H1 (cell line): ENCODE measurements around the gene PKD2. TPM values are rescaled to one million over a fixed set of nuclear protein-coding genes. Genes with fewer than 3 reads are reported as not detected.
"Not testable (repeated sequence)": the region's sequence is repeated elsewhere in the genome, so short reads cannot be mapped to it uniquely, and the experiment has no call there.

Experiments
- CTCF ChIA-PET: fragments of 300-600 bp; sonication (Branson Sonifier 250); formaldehyde crosslinking; loops from one replicate; lab custom pipeline; 2021; ENCODE audit not compliant: partially characterized antibody; lab: Charles Lee
- POLR2A ChIA-PET: fragments of 300-600 bp; sonication (Branson Sonifier 250); formaldehyde crosslinking; loops from one replicate; lab custom pipeline; 2021; ENCODE audit warnings: inconsistent platforms; ENCODE audit not compliant: partially characterized antibody; lab: Charles Lee
- DNase-seq, 2 experiments: peaks; one replicate each; pipeline versions ENCODE4 v3.0.0 to v3.0.0-alpha.2; 2010 to 2022; ENCODE audit warnings: low spot score in 2 of 2, low read depth in 1 of 2, mixed read lengths in 1 of 2
- FAIRE-seq: peaks from 2 replicates; lab custom pipeline; 2011; peaks lifted over from hg19 to GRCh38; lab: Jason Lieb, UNC
- H2AFZ ChIP-seq: 2 replicates; pipeline ENCODE4 v1.8.1; 2012; ENCODE audit warnings: low read length, inconsistent platforms
- H2AK5ac ChIP-seq: 2 replicates; pipeline ENCODE4 v1.6.1; 2013; ENCODE audit warnings: low read depth, low read length
- H2BK120ac ChIP-seq: replicated peaks from 2 replicates; pipeline ENCODE3; 2013; ENCODE audit warnings: low read depth, low read length, inconsistent platforms
- H2BK12ac ChIP-seq: 2 replicates; pipeline ENCODE4 v1.6.1; 2013; ENCODE audit warnings: low read depth, low read length
- H2BK15ac ChIP-seq: 2 replicates; pipeline ENCODE4 v1.6.1; 2013; ENCODE audit warnings: low read length
- H2BK20ac ChIP-seq: 2 replicates; pipeline ENCODE4 v1.6.1; 2013; ENCODE audit warnings: low read length
- H2BK5ac ChIP-seq: 2 replicates; pipeline ENCODE4 v1.6.1; 2013; ENCODE audit warnings: low read depth, low read length
- H3K14ac ChIP-seq: 2 replicates; pipeline ENCODE4 v1.6.1; 2013; ENCODE audit warnings: inconsistent platforms; ENCODE audit not compliant: insufficient read length
- H3K18ac ChIP-seq: 2 replicates; pipeline ENCODE4 v1.6.1; 2013; ENCODE audit warnings: low read length; ENCODE audit errors: extremely low read depth
- H3K23ac ChIP-seq: 2 replicates; pipeline ENCODE4 v1.6.1; 2013; ENCODE audit warnings: inconsistent platforms; ENCODE audit not compliant: insufficient read length
- H3K23me2 ChIP-seq: 2 replicates; pipeline ENCODE4 v1.6.1; 2013; ENCODE audit warnings: low read depth, low read length
- H3K27ac ChIP-seq: 2 replicates; pipeline ENCODE4 v1.6.1; 2011; ENCODE audit warnings: low read depth, low read length, inconsistent platforms
- H3K27me3 ChIP-seq, 4 experiments: replicated peaks in 1 of 4; 1 replicate in 1 of 4; 2 replicates in 3 of 4; pipeline versions ENCODE4 v1.6.1 to v1.8.1; 2011 to 2013; ENCODE audit warnings: low read length in 3 of 4, mild to moderate bottlenecking in 3 of 4, inconsistent platforms in 2 of 4, mixed read lengths in 2 of 4, moderate library complexity in 1 of 4; ENCODE audit not compliant: control insufficient read depth in 3 of 4, insufficient read depth in 3 of 4; ENCODE audit errors: extremely low read depth in 1 of 4
- H3K36me3 ChIP-seq, 4 experiments: 2 replicates each; pipeline versions ENCODE4 v1.6.1 to v1.8.1; 2011 to 2013; ENCODE audit warnings: mild to moderate bottlenecking in 4 of 4, low read length in 3 of 4, moderate library complexity in 2 of 4, control low read depth in 1 of 4, inconsistent platforms in 1 of 4; ENCODE audit not compliant: insufficient read depth in 4 of 4, control insufficient read depth in 2 of 4
- H3K4ac ChIP-seq: replicated peaks from 2 replicates; pipeline ENCODE3; 2013; ENCODE audit warnings: low read length, low read depth, mixed read lengths, inconsistent platforms; ENCODE audit not compliant: insufficient read length
- H3K4me1 ChIP-seq, 4 experiments: replicated peaks in 1 of 4; 1 replicate in 1 of 4; 2 replicates in 3 of 4; pipeline versions ENCODE4 v1.6.1 to v1.8.1; 2011 to 2013; ENCODE audit warnings: low read length in 3 of 4, inconsistent platforms in 2 of 4, mixed read lengths in 1 of 4; ENCODE audit not compliant: insufficient read depth in 4 of 4, control insufficient read depth in 3 of 4
- H3K4me2 ChIP-seq, 2 experiments: 2 replicates each; pipeline versions ENCODE4 v1.6.1 to v1.8.1; 2011 to 2013; ENCODE audit warnings: low read depth in 2 of 2, low read length in 2 of 2, control low read depth in 1 of 2, inconsistent platforms in 1 of 2, mild to moderate bottlenecking in 1 of 2; ENCODE audit not compliant: insufficient read depth in 1 of 2
- H3K4me3 ChIP-seq, 4 experiments: fragments of 200-600, 300-600 bp in 1 of 4; sonication (generic), shearing (Covaris generic), sonication (Bioruptor Twin) in 1 of 4; 2 replicates each; pipeline versions ENCODE4 v1.5.1 to v1.8.1; 2011 to 2016; ENCODE audit warnings: low read length in 4 of 4, low read depth in 3 of 4, control low read depth in 2 of 4, inconsistent platforms in 2 of 4, mild to moderate bottlenecking in 2 of 4, mixed read lengths in 1 of 4, moderate library complexity in 1 of 4; ENCODE audit not compliant: insufficient read depth in 2 of 4; ENCODE audit errors: extremely low read depth in 1 of 4
- H3K56ac ChIP-seq: replicated peaks from 2 replicates; pipeline ENCODE3; 2013; ENCODE audit warnings: low read depth, mild to moderate bottlenecking, mixed read lengths, low read length, inconsistent platforms; ENCODE audit not compliant: insufficient read length
- H3K79me1 ChIP-seq: 2 replicates; pipeline ENCODE4 v1.6.1; 2013; ENCODE audit warnings: low read depth, low read length, control low read depth
- H3K79me2 ChIP-seq, 2 experiments: 2 replicates each; pipeline versions ENCODE4 v1.6.1 to v1.8.1; 2012 to 2013; ENCODE audit warnings: low read length in 2 of 2, mild to moderate bottlenecking in 2 of 2, inconsistent platforms in 1 of 2; ENCODE audit not compliant: insufficient read depth in 2 of 2, control insufficient read depth in 1 of 2
- H3K9ac ChIP-seq, 4 experiments: replicated peaks in 1 of 4; 1 replicate in 1 of 4; 2 replicates in 3 of 4; pipeline versions ENCODE4 v1.6.1 to v1.8.1; 2011 to 2013; ENCODE audit warnings: low read depth in 3 of 4, low read length in 3 of 4, control low read depth in 2 of 4, mild to moderate bottlenecking in 2 of 4, moderate library complexity in 2 of 4, inconsistent platforms in 1 of 4; ENCODE audit errors: extremely low read depth in 1 of 4
- H3K9me3 ChIP-seq, 2 experiments: 2 replicates each; pipeline versions ENCODE4 v1.6.1 to v1.8.1; 2012 to 2013; ENCODE audit warnings: mild to moderate bottlenecking in 2 of 2, moderate library complexity in 2 of 2, control low read depth in 1 of 2, inconsistent platforms in 1 of 2, low read depth in 1 of 2, low read length in 1 of 2, mixed read lengths in 1 of 2; ENCODE audit not compliant: insufficient read depth in 2 of 2
- H4K20me1 ChIP-seq, 2 experiments: replicated peaks in 1 of 2; 2 replicates each; pipeline versions ENCODE3 to v1.8.1; 2011 to 2013; ENCODE audit warnings: inconsistent platforms in 2 of 2, low read length in 2 of 2, mild to moderate bottlenecking in 1 of 2; ENCODE audit not compliant: insufficient read depth in 2 of 2, control insufficient read depth in 1 of 2
- H4K5ac ChIP-seq: 2 replicates; pipeline ENCODE4 v1.6.1; 2013; ENCODE audit warnings: low read length, low read depth, mixed read lengths, inconsistent platforms; ENCODE audit not compliant: insufficient read length
- H4K8ac ChIP-seq: 2 replicates; pipeline ENCODE4 v1.8.0; 2013; ENCODE audit warnings: mild to moderate bottlenecking, moderate library complexity, low read length, inconsistent platforms; ENCODE audit not compliant: insufficient read depth; ENCODE audit errors: extremely low read depth
- H4K91ac ChIP-seq: replicated peaks from 2 replicates; pipeline ENCODE3; 2013; ENCODE audit warnings: low read length, mixed read lengths, inconsistent platforms; ENCODE audit not compliant: insufficient read length
- YY1 ChIP-seq: IDR thresholded peaks from 2 replicates; pipeline ENCODE4 v1.6.1; 2011; ENCODE audit warnings: low read depth, mild to moderate bottlenecking, low read length
- WGBS, 2 experiments: shearing (Covaris generic) in 1 of 2; methylation state at CpG; one replicate each; pipeline versions ENCODE4 v1.1.6 to v1.1.7; 2013 to 2015; ENCODE audit warnings: low lambda C conversion rate in 2 of 2, mixed read lengths in 2 of 2, inconsistent platforms in 1 of 2, low coverage in 1 of 2, missing lambda C conversion rate in 1 of 2; ENCODE audit not compliant: insufficient replicate concordance in 2 of 2, insufficient coverage in 1 of 2, insufficient read length in 1 of 2; ENCODE audit errors: extremely low coverage in 1 of 2, missing lambda C conversion rate in 1 of 2; 5-methylcytosine and 5-hydroxymethylcytosine counted together
- polyA plus RNA-seq, 7 experiments: library from polyadenylated mRNA; depleted of rRNA in 3 of 7; stranded (reverse) in 5 of 7; unstranded in 2 of 7; fragments of >200 nt in 5 of 7; fragments of 200-250 nt in 2 of 7; gene quantifications; 1 replicate in 5 of 7; 2 replicates in 1 of 7; 4 replicates in 1 of 7; pipeline versions ENCODE4 v1.2.1 to v1.2.3, GENCODE V29; 2011 to 2013; ENCODE audit warnings: missing spikeins in 2 of 7, mixed read lengths in 2 of 7
- total RNA-seq: library from RNA; stranded (reverse); fragmentation: NEBNext Ultra II Directional; extraction: Animal tissue kit (Norgen Biotek cat#: 25700); gene quantifications from 2 replicates; pipeline ENCODE4 v1.2.1, GENCODE V29; 2021

Gene PKD2
- total and polyA plus RNA-seq, 2 of the 8 experiments (the other 6 are each of a cell fraction or from before 2014, with no cell fraction given): 16.0 to 32.0 TPM

GRCh38 chr4:87999191-87999691 is 8.2 kb upstream of the PKD2 start:
- H3K79me2 ChIP-seq, DNase-seq, H3K36me3 ChIP-seq, H4K5ac ChIP-seq, H3K9me3 ChIP-seq, H3K14ac ChIP-seq, H3K56ac ChIP-seq, H3K4me1 ChIP-seq, H3K9ac ChIP-seq, H3K4me2 ChIP-seq, H3K79me1 ChIP-seq, H3K23me2 ChIP-seq, H2BK5ac ChIP-seq, H3K23ac ChIP-seq, H3K27ac ChIP-seq, H2AFZ ChIP-seq, H3K4me3 ChIP-seq, H3K27me3 ChIP-seq, H3K4ac ChIP-seq, H4K91ac ChIP-seq, FAIRE-seq, H2BK120ac ChIP-seq, H2AK5ac ChIP-seq, POLR2A ChIA-PET, H3K18ac ChIP-seq, H2BK12ac ChIP-seq, H2BK20ac ChIP-seq, H4K20me1 ChIP-seq, H4K8ac ChIP-seq, H2BK15ac ChIP-seq: not testable (repeated sequence)
- 93% methylated on average over 2 of the region's 2 CpGs; no CpG with 5 or more reads in 1 of the 2 experiments for WGBS, 2 experiments
- CTCF ChIA-PET: interaction anchor here (0.9 to 1.2 kb wide), 2 partner anchors 23 to 26 kb away, joined by 3 to 4 read pairs; no protein-coding TSS in a partner anchor
- TF ChIP-seq YY1: 0 out of 2 replicates have a peak, but pooled peaks have one; percentile 37
